Ecto neural progenitor cell (in vitro differentiated cells): Measurements from ENCODE around the gene SULT1A1.

Experiments
- DNase-seq: peaks from one replicate; pipeline ENCODE4 v3.0.0-alpha.2; 2018; ENCODE audit warnings: low spot score

SULT1A1 gene

GRCh38 chr16:28556914-28557320 is 52.9 kb downstream of the SULT1A1 start:
- DNase-seq: no peak

DNA sequence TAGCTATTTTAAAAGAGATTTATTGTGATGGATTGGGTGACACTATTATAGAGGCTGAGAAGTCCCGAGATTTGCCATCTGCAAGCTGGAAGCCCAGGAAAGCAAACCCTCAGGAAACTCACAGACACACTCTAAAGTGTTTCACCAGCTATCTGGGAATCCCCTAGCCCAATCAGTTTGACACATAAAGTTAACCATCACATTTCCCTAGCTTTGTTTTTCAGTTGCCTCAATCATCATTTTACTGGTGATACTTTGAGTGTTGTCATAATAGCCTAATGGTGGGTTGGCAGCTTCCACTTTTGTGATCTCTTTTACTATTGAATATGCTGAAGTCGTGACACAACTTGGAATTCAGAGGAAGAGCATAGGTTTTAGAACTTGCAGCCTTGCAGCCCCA is 54.3 kb downstream of the SULT1A1 start:
- DNase-seq: no peak
